Measurements from ENCODE around the gene FRMD4A.

- TF ChIP-seq EZH2 (IDR thresholded peaks at IDR 0.05) (no peak), CTCF (IDR thresholded peaks at IDR 0.05) (no peak), EZH2phosphoT487 (IDR thresholded peaks at IDR 0.05) (no peak)
These were observed 307.6 kb downstream of the FRMD4A start for GRCh38 chr10:14022954-14023672.

Data from neural progenitor cell (in vitro differentiated cells).